Right lung (tissue), 5 donors: ENCODE results near the gene RPP25L. TPM values are rescaled to one million over a fixed set of nuclear protein-coding genes. Genes with fewer than 3 reads are reported as not detected.

Experiments
- DNase-seq, 2 donors: peaks; one replicate each; pipeline ENCODE4 v3.0.0-alpha.2; 2013
- polyA plus RNA-seq, 5 donors: library from polyadenylated mRNA; unstranded; fragments of 120-200 nt; gene quantifications; one replicate each; pipeline versions ENCODE4 v1.2.1 to v1.2.3, GENCODE V29; 2013; ENCODE audit warnings: inconsistent platforms in 1 of 5, low replicate concordance in 1 of 5; ENCODE audit not compliant: insufficient read length in 5 of 5, insufficient read depth in 1 of 5

Gene RPP25L
- polyA plus RNA-seq, 5 donors, result 18.4 to 26.2 (median 20.2) TPM

- DNase-seq, result no peak
These were observed 3.2 kb upstream of the RPP25L start for GRCh38 chr9:34615132-34615531.

GRCh38 chr9:34612788-34613390, 992 bp upstream of the RPP25L start:
- DNase-seq, result peak; percentile 64 to 78

- DNase-seq, result no peak
These were observed 566 bp downstream of the RPP25L start for GRCh38 chr9:34611251-34611810.

- DNase-seq, result no peak
These were observed 1.3 kb downstream of the RPP25L start for GRCh38 chr9:34610434-34611206.

GRCh38 chr9:34607331-34607730, 4.6 kb downstream of the RPP25L start:
- no peak for DNase-seq

- no peak for DNase-seq
These were observed 5.0 kb downstream of the RPP25L start for GRCh38 chr9:34606905-34607304.

- no peak for DNase-seq
These were observed 5.7 kb downstream of the RPP25L start for GRCh38 chr9:34606190-34606589.

GRCh38 chr9:34603610-34604231, 8.2 kb downstream of the RPP25L start:
- DNase-seq, result peak; percentile 62 to 80

GRCh38 chr9:34601937-34602573, 9.8 kb downstream of the RPP25L start:
- DNase-seq, result no peak

- no peak for DNase-seq
These were observed 11.0 kb downstream of the RPP25L start for GRCh38 chr9:34600908-34601307.

GRCh38 chr9:34599546-34599945, 12.4 kb downstream of the RPP25L start:
- no peak for DNase-seq

GRCh38 chr9:34594177-34594576, 17.7 kb downstream of the RPP25L start:
- DNase-seq, result no peak

- peak; percentile 59 to 68 for DNase-seq
These were observed 18.8 kb downstream of the RPP25L start for GRCh38 chr9:34592895-34593601.

- DNase-seq, result no peak
These were observed 19.7 kb downstream of the RPP25L start for GRCh38 chr9:34591917-34592866.

GRCh38 chr9:34591248-34591916, 20.5 kb downstream of the RPP25L start:
- DNase-seq, result peak; percentile 75 to 81

- no peak for DNase-seq
These were observed 21.3 kb downstream of the RPP25L start for GRCh38 chr9:34590381-34591247.

- DNase-seq, result peak; percentile 70 to 71
These were observed 22.1 kb downstream of the RPP25L start, which contains the start of gene CNTFR for GRCh38 chr9:34589636-34590380. Gene CNTFR (minus strand): TSS chr9:34589724. CDS start chr9:34568981, 20,743 bp downstream.
